ENCODE results near the gene CERS2.

The CERS2 gene

DNA sequence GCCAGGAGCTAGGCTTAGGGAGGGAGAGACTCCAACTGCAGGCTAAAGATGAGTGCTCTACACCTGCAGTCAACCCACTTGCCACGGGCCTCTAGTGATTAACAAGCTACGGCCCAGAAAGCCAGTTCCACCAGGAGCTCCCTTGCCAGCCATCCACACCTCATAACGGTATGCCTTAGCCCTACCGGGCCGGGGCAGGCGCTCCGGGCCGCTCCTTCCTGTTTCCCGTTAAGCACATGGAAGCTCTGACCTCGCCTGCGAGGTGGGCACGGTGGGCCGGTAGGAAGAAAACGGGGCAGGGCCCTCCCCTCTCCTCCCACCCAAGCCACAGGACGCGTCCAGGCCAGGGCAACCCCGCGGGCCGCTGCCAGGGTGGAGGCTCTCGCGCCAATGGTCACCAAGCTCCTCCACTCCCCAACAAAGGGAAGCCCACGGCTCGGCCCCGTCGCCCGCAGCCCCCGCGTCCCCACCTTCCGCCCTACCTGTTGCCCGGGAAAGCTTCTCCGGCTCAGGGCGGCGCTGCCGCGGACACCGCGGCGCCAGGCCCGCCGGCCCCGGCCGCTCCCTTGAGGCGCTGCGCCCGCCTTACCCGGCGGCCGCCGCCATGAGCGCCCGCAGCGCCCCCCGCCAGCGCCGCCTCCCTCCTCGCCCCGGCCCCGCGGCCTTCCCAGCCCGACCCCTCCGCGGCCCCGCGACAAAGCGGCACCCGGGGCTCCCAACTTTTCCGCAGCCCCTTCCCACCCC, 627 bp downstream of the CERS2 start:
- DNase-seq (ENCODE audit: low spot score), result peak; percentile 81
- TF ChIP-seq, protein P1, sequence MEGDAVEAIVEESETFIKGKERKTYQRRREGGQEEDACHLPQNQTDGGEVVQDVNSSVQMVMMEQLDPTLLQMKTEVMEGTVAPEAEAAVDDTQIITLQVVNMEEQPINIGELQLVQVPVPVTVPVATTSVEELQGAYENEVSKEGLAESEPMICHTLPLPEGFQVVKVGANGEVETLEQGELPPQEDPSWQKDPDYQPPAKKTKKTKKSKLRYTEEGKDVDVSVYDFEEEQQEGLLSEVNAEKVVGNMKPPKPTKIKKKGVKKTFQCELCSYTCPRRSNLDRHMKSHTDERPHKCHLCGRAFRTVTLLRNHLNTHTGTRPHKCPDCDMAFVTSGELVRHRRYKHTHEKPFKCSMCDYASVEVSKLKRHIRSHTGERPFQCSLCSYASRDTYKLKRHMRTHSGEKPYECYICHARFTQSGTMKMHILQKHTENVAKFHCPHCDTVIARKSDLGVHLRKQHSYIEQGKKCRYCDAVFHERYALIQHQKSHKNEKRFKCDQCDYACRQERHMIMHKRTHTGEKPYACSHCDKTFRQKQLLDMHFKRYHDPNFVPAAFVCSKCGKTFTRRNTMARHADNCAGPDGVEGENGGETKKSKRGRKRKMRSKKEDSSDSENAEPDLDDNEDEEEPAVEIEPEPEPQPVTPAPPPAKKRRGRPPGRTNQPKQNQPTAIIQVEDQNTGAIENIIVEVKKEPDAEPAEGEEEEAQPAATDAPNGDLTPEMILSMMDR (IDR thresholded peaks at IDR 0.05; ENCODE audit: extremely low read depth, missing control alignments), result no peak

DNA sequence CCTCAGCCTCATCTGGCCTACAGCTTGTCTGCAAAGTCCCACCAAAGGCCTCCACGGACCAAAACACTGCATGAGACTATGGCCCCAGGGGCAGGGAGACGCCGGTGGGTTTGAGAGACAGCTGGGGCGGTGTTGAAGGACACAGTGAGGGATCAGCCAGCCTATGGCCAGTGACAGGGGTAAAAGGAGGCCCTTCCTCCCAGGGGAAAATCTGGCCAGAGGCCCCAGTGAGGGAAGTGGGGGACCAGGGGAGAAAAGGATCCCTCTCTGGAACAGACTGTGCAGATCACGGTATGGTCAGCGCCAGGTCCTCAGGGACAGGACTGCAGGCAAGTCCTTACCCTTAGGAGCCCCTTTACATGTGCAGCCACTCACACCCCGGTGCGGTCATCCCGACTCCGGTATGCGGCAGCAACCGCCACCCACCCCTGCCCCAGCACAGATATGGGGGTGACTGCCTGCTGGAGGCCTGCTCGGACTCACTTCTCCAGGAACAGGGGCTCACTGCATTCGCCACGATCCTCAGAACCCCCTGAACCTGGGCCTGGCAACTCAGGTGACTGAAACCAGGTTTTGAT, 1.3 kb downstream of the CERS2 start:
- TF ChIP-seq, protein P1 (IDR thresholded peaks at IDR 0.05; ENCODE audit: extremely low read depth, missing control alignments), result no peak
- DNase-seq (ENCODE audit: low spot score), result no peak

DNA sequence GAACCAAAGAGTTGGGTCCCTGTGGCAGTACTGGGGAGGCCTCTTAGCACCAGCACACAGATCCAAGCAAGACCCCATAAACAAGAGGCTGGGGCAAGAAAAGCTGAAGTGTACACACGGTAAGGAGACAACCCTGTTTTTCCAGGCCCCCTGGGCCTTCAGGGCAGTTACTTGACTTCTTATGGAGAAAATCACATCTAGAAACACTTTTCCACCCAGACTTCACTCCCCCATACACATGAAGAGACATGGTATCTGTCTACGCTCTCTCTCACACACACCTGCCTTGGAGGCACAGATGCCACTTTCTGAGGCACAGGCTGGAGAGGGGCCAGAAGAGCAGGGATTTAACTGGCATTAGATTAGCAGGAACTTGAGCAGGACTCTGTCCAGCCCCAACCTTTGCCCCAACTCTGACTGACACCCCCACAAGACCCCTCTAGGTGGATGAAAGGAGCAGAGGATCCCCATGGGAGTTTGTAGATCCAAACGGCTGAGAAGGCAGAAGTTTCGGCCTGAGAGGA, 2.2 kb downstream of the CERS2 start:
- no peak for DNase-seq (ENCODE audit: low spot score)
- TF ChIP-seq, protein P1 (IDR thresholded peaks at IDR 0.05; ENCODE audit: extremely low read depth, missing control alignments), result no peak

DNA sequence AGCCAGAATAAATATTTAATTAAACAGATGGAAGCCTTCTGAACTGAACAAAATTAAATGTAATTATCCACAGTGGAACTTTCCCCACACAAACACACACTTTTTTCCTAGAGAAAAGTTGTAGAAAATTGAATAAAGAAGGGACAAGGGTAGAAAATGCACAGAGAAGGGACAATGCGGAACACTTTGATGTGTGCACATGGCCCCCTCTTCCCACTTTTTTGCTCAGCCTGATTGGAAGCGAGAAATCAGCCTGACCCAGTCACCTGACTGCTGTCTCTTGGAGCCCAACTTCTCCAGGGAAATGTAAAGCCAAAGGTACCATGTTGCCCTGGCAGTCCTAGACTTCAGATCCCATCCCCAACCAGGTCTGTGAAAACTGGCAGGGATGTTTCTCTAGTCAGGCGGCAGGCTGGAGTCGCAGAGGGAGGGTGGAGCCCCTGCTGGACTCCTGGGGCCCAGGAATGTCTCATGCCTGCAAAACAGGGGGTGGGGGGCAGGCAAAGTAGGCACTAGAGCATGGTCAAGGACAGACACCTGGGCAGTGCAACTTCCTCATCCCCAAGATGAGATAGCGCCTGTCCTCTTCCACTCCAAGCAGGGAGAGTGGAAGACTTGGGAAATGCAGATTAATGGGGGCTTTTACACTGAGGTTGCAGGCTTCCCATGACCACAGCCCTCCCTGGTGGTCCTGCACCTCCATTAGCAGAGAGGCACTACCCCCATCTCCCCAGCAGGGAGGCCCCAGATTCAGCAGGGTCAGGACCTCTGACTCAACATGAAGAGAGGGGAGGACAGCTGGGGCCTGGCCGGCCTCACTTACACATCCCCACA, 2.8 kb downstream of the CERS2 start:
- TF ChIP-seq, protein P1 (IDR thresholded peaks at IDR 0.05; ENCODE audit: extremely low read depth, missing control alignments), result no peak
- no peak for DNase-seq (ENCODE audit: low spot score)

DNA sequence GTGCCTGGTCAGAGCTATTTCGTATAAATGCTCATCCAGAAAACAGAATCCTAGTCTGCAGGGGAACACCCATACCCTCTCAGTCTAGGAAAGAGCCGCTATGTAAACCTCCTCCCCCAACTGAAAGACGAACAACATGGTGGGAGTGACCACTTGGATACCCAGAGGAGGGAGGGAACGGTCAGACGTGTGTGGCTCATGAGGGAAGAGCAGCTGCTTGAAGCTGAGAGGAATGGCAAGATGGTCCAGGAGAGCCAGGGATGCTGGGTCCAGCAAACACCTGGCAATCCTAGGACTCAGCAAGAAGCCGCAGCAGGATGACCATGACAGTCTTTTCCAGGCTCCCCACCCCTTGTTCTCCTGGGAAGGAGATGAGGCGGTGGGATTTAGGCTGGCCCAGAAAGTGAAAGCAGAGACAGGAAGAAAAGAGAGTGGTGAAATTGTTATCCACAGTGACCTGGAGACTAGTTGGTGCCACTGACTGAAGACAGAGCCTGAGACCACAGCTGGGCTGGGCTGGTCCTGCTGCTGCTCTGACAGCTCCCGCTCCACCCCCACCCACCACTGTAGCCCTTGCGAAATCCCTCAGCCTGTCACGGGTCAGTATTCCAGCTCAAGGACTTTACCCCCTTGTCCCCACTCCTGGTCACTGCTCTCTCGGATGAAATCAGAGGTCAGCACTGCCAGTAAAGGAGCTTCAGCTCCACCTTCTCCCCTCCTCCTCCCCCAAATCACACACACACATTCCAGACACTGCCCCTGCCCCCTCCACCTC, 3.6 kb downstream of the CERS2 start:
- TF ChIP-seq, protein P1 (IDR thresholded peaks at IDR 0.05; ENCODE audit: extremely low read depth, missing control alignments), result no peak
- DNase-seq (ENCODE audit: low spot score), result no peak

DNA sequence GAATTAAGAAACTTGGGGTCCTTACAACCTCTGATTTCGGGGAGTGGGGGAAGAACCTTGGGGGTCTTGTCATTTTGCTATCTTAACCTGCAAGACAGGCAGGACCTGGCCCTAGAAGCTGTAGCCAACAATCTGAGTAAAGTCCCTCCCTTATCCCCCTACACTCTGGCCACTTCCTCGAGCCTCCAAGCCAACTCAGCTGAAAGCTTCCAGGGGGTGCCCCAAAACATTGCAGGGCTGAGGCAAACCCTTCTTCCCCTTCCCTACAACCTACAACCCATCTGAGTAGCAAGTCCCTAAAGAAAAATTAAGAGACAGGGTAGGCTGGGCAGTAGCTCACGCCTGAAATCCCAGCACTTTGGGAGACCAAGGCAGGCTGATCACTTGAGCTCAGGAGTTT, 5.0 kb downstream of the CERS2 start:
- TF ChIP-seq, protein P1 (IDR thresholded peaks at IDR 0.05; ENCODE audit: extremely low read depth, missing control alignments), result no peak
- no peak for DNase-seq (ENCODE audit: low spot score)

Measured in GM20000 (cell line).